Colonic mucosa (tissue), 4 donors: ENCODE results near the gene IFT27. TPM values are rescaled to one million over a fixed set of nuclear protein-coding genes. Genes with fewer than 3 reads are reported as not detected.

Experiments used
- DNase-seq: peaks from one replicate; pipeline ENCODE4 v3.0.0-alpha.2; 2020
- H3K27ac ChIP-seq: fragments of 200-600 bp; one replicate; pipeline ENCODE4 v1.8.0; 2021
- H3K27me3 ChIP-seq: fragments of 200-600 bp; one replicate; pipeline ENCODE4 v1.8.0; 2021
- H3K36me3 ChIP-seq: fragments of 200-600 bp; one replicate; pipeline ENCODE4 v1.8.0; 2021
- H3K4me1 ChIP-seq: fragments of 200-600 bp; one replicate; pipeline ENCODE4 v1.8.0; 2021; ENCODE audit warnings: mild to moderate bottlenecking
- H3K4me3 ChIP-seq: fragments of 200-600 bp; one replicate; pipeline ENCODE4 v1.8.0; 2021
- H3K9ac ChIP-seq, 2 donors: one replicate each; pipeline ENCODE4 v1.7.0; 2013; ENCODE audit warnings: control low read depth in 2 of 2, low read depth in 2 of 2, low read length in 2 of 2
- H3K9me3 ChIP-seq: fragments of 200-600 bp; one replicate; pipeline ENCODE4 v1.8.0; 2021
- intact Hi-C: fragments of 100-400 bp; cut with DNase I; formaldehyde crosslinking; loops from one replicate; pipeline ENCODE4 v1.14.1; 2022
- total RNA-seq, 2 donors: library from RNA; stranded (reverse); fragmentation: NEBNext Ultra II Directional in 1 of 2; extraction: Animal tissue kit (Norgen Biotek cat#: 25700) in 1 of 2; gene quantifications; one replicate each; pipeline ENCODE4 v1.2.1, GENCODE V29; 2021
- TF ChIP-seq, protein P1 (sequence below): fragments of 200-600 bp; IDR thresholded peaks from one replicate; pipeline ENCODE4 v1.8.0; 2022; ENCODE audit warnings: antibody characterized with exemption, mild to moderate bottlenecking
- donor health status: healthy.
- donor health status: DM: no; HTN: no; CAD: no.
- donor health status: DM: no; HTN: no; CAD: no.

The IFT27 gene
- total RNA-seq, 2 donors from 2014 or later, result 27.1 to 44.6 TPM

DNA sequence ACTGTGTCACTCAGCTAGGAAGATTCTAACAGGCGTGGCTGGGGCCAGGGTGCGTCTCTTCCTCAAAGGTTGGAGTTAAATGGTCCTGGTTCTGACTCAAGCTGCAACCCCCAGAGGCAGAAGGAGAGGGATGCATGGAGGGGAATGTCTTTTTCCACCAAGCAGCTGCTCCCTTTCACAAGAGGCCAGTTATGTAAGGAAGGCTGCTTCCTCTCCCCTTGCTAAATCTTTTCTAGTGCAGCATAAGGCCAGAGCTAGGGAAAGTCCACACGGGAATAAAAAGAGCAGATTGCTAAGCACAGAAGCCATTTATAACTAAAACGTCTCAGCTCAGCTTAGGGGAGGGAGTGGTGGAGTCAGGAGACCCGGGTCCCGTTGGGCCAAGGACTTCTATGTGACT lies 30.9 kb upstream of the IFT27 start:
- DNase-seq, result no peak
- H3K27me3 ChIP-seq, result peaks cover 6% of the 10 kb centered on the region
- TF ChIP-seq, protein P1, sequence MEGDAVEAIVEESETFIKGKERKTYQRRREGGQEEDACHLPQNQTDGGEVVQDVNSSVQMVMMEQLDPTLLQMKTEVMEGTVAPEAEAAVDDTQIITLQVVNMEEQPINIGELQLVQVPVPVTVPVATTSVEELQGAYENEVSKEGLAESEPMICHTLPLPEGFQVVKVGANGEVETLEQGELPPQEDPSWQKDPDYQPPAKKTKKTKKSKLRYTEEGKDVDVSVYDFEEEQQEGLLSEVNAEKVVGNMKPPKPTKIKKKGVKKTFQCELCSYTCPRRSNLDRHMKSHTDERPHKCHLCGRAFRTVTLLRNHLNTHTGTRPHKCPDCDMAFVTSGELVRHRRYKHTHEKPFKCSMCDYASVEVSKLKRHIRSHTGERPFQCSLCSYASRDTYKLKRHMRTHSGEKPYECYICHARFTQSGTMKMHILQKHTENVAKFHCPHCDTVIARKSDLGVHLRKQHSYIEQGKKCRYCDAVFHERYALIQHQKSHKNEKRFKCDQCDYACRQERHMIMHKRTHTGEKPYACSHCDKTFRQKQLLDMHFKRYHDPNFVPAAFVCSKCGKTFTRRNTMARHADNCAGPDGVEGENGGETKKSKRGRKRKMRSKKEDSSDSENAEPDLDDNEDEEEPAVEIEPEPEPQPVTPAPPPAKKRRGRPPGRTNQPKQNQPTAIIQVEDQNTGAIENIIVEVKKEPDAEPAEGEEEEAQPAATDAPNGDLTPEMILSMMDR, result no peak
- H3K9me3 ChIP-seq, result no peaks in the 10 kb centered on the region
- H3K4me1 ChIP-seq, result no peaks in the 10 kb centered on the region
- H3K4me3 ChIP-seq, result no peak overlapping the region
- H3K36me3 ChIP-seq, result no peaks in the 10 kb centered on the region
- H3K27ac ChIP-seq, result no peak overlapping the region
- intact Hi-C loops, result no loop called here
- H3K9ac ChIP-seq, result no peak overlapping the region

- H3K4me1 ChIP-seq, result no peaks in the 10 kb centered on the region
- intact Hi-C loops, result no loop called here
- H3K9me3 ChIP-seq, result no peaks in the 10 kb centered on the region
- H3K4me3 ChIP-seq, result no peak overlapping the region
- peaks cover 6% of the 10 kb centered on the region for H3K27me3 ChIP-seq
- no peaks in the 10 kb centered on the region for H3K36me3 ChIP-seq
- DNase-seq, result no peak
- TF ChIP-seq, protein P1, result no peak
- no peak overlapping the region for H3K27ac ChIP-seq
- no peak overlapping the region for H3K9ac ChIP-seq
Measured at GRCh38 chr22:36803358-36803757, 27.4 kb upstream of the IFT27 start.

DNA sequence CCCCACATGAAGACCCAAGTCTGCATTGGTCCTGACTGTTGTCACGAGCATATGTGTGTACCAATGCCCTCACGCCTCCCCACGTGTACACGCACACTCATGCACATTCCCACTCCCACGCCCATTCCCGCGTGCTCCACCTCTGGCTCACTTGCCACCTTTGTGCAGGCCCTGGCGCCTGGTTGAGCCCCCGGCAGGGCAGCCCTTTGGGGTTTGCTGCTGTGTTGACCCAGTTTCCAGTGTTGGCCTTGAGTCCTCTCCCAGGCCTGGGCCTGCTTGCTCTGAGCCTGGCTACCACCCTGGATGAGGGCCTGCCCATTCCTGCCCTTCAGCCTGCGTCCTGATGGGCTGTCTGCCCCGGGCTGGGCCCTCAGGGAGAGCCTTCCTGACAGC lies 22.8 kb upstream of the IFT27 start:
- TF ChIP-seq, protein P1, result no peak
- Histone ChIP-seq H3K4me1 (no peaks in the 10 kb centered on the region), H3K9ac (no peak overlapping the region), H3K4me3 (no peak overlapping the region), H3K9me3 (no peaks in the 10 kb centered on the region), H3K27me3 (no peaks in the 10 kb centered on the region), H3K36me3 (no peaks in the 10 kb centered on the region), H3K27ac (no peak overlapping the region)
- DNase-seq, result no peak
- intact Hi-C loops, result no loop called here

- Histone ChIP-seq H3K4me3 (no peak overlapping the region), H3K27ac (no peak overlapping the region), H3K9ac (no peak overlapping the region), H3K36me3 (no peaks in the 10 kb centered on the region), H3K27me3 (no peaks in the 10 kb centered on the region), H3K4me1 (no peaks in the 10 kb centered on the region), H3K9me3 (no peaks in the 10 kb centered on the region)
- TF ChIP-seq, protein P1, result no peak
- DNase-seq, result no peak
- intact Hi-C loops, result no loop called here
Measured at GRCh38 chr22:36797911-36798673, 22.2 kb upstream of the IFT27 start.

- no peaks in the 10 kb centered on the region for H3K9me3 ChIP-seq
- H3K27ac ChIP-seq, result no peak overlapping the region
- DNase-seq, result no peak
- no peaks in the 10 kb centered on the region for H3K4me1 ChIP-seq
- H3K4me3 ChIP-seq, result no peak overlapping the region
- H3K27me3 ChIP-seq, result no peaks in the 10 kb centered on the region
- no peaks in the 10 kb centered on the region for H3K36me3 ChIP-seq
- TF ChIP-seq, protein P1, result no peak
- intact Hi-C loops, result no loop called here
- H3K9ac ChIP-seq, result no peak overlapping the region
Measured at GRCh38 chr22:36797374-36797773, 21.5 kb upstream of the IFT27 start.
